SU-DHL-6 (cell line): ENCODE results near the gene CHSY3.

Source experiments
- H2AFZ ChIP-seq: fragments of 200-600 bp; sonication (generic); 2 replicates; pipeline ENCODE4 v1.6.1; 2014; ENCODE audit warnings: low read depth, mild to moderate bottlenecking, moderate library complexity, mixed read lengths, antibody characterized with exemption, low read length; ENCODE audit not compliant: severe bottlenecking
- H3F3A ChIP-seq: fragments of 200-600 bp; shearing (Covaris generic); 2 replicates; pipeline ENCODE4 v1.6.0; 2016; ENCODE audit warnings: antibody characterized with exemption, mild to moderate bottlenecking; ENCODE audit not compliant: insufficient read depth
- H3K27ac ChIP-seq: fragments of 200-600 bp; sonication (generic); 2 replicates; pipeline ENCODE4 v1.5.1; 2016; ENCODE audit warnings: low read depth, mild to moderate bottlenecking, low read length, moderate library complexity, mixed read lengths
- H3K27me3 ChIP-seq: fragments of 200-600 bp; sonication (generic), shearing (Covaris generic); 2 replicates; pipeline ENCODE4 v1.6.0; 2014; ENCODE audit warnings: mild to moderate bottlenecking, low read length
- H3K36me3 ChIP-seq: fragments of 200-600 bp; sonication (generic); 2 replicates; pipeline ENCODE4 v1.6.1; 2014; ENCODE audit warnings: mild to moderate bottlenecking, low read length, mixed read lengths
- H3K4me2 ChIP-seq: fragments of 300-600, 200-600 bp; shearing (Covaris generic), sonication (generic); 2 replicates; pipeline ENCODE4 v1.6.0; 2014; ENCODE audit warnings: low read length, low read depth, mild to moderate bottlenecking; ENCODE audit not compliant: poor library complexity, severe bottlenecking
- H3K4me3 ChIP-seq: fragments of 200-600 bp; sonication (generic); 2 replicates; pipeline ENCODE4 v1.5.1; 2014; ENCODE audit warnings: antibody characterized with exemption, low read length, mild to moderate bottlenecking, mixed read lengths; ENCODE audit not compliant: insufficient read depth, poor library complexity, severe bottlenecking
- H3K79me2 ChIP-seq: fragments of 200-600 bp; sonication (generic); 2 replicates; pipeline ENCODE4 v1.6.1; 2014; ENCODE audit warnings: mild to moderate bottlenecking, low read length, moderate library complexity; ENCODE audit not compliant: insufficient read depth
- H3K9ac ChIP-seq: fragments of 200-600 bp; sonication (generic); 2 replicates; pipeline ENCODE4 v1.7.0; 2014; ENCODE audit warnings: mild to moderate bottlenecking, low read length
- H3K9me2 ChIP-seq: fragments of 200-600 bp; sonication (generic); replicated peaks from 2 replicates; pipeline ENCODE4 v1.6.1; 2014; ENCODE audit warnings: low read length; ENCODE audit not compliant: insufficient read depth
- H3K9me3 ChIP-seq: fragments of 200-600 bp; sonication (generic); 2 replicates; pipeline ENCODE4 v1.6.1; 2014; ENCODE audit warnings: low read length, mixed read lengths; ENCODE audit not compliant: insufficient read depth
- H4K20me1 ChIP-seq: fragments of 200-600 bp; sonication (generic); 2 replicates; pipeline ENCODE4 v1.6.1; 2014; ENCODE audit warnings: low read depth, mild to moderate bottlenecking, antibody characterized with exemption, low read length, moderate library complexity, mixed read lengths
- CTCF ChIP-seq: fragments of 200-600 bp; sonication (generic); IDR thresholded peaks from one replicate; pipeline ENCODE4 v1.5.1; 2017; ENCODE audit warnings: antibody characterized with exemption, mild to moderate bottlenecking, low read length, moderate library complexity; ENCODE audit not compliant: insufficient read depth, poor library complexity, severe bottlenecking
- EZH2phosphoT487 ChIP-seq: fragments of 200-600 bp; sonication (generic), shearing (Covaris generic); conservative IDR thresholded peaks from 2 replicates; pipeline ENCODE4 v1.6.1; 2018; ENCODE audit warnings: mild to moderate bottlenecking, antibody characterized with exemption, low read length, moderate library complexity, mixed read lengths

The CHSY3 gene

GRCh38 chr5:129972465-129973141 is 68.3 kb downstream of the CHSY3 start:
- H3K4me2 ChIP-seq = no peak overlapping the region
- no peaks in the 10 kb centered on the region for H3K27me3 ChIP-seq
- H2AFZ ChIP-seq = no peak overlapping the region

GRCh38 chr5:129973716-129974426 is 69.6 kb downstream of the CHSY3 start:
- H3K9ac ChIP-seq = no peak overlapping the region
- no peaks in the 10 kb centered on the region for H4K20me1 ChIP-seq
- H3K4me3 ChIP-seq = no peak overlapping the region
- H3K9me3 ChIP-seq = no peaks in the 10 kb centered on the region
- H3K4me2 ChIP-seq = no peak overlapping the region
- H3K27me3 ChIP-seq = no peaks in the 10 kb centered on the region
- no peaks in the 10 kb centered on the region for H3K36me3 ChIP-seq
- H3F3A ChIP-seq = no peaks in the 10 kb centered on the region
- no peaks in the 10 kb centered on the region for H3K79me2 ChIP-seq
- TF ChIP-seq EZH2phosphoT487 (no peak), CTCF (no peak)
- H2AFZ ChIP-seq = no peak overlapping the region
- H3K9me2 ChIP-seq = no peaks in the 10 kb centered on the region
- no peak overlapping the region for H3K27ac ChIP-seq

More at GRCh38 chr5:129972465-129973141, 68.3 kb downstream of the CHSY3 start:
- H3K27ac ChIP-seq = no peak overlapping the region
- TF ChIP-seq CTCF (no peak), EZH2phosphoT487 (no peak)
- no peak overlapping the region for H3K9ac ChIP-seq
- no peaks in the 10 kb centered on the region for H3F3A ChIP-seq
- H3K9me3 ChIP-seq = no peaks in the 10 kb centered on the region
- no peaks in the 10 kb centered on the region for H3K9me2 ChIP-seq
- H3K36me3 ChIP-seq = no peaks in the 10 kb centered on the region
- H3K4me3 ChIP-seq = no peak overlapping the region
- H4K20me1 ChIP-seq = no peaks in the 10 kb centered on the region
- H3K79me2 ChIP-seq = no peaks in the 10 kb centered on the region

GRCh38 chr5:129977810-129978209 is 73.5 kb downstream of the CHSY3 start:
- no peak overlapping the region for H2AFZ ChIP-seq
- no peak overlapping the region for H3K4me2 ChIP-seq
- no peak overlapping the region for H3K9ac ChIP-seq
- H3K9me2 ChIP-seq = no peaks in the 10 kb centered on the region
- H3K4me3 ChIP-seq = no peak overlapping the region
- no peak overlapping the region for H3K27ac ChIP-seq
- TF ChIP-seq EZH2phosphoT487 = no peak
- no peak for TF ChIP-seq CTCF
- no peaks in the 10 kb centered on the region for H4K20me1 ChIP-seq
- no peaks in the 10 kb centered on the region for H3K36me3 ChIP-seq
- H3K27me3 ChIP-seq = no peaks in the 10 kb centered on the region
- H3K79me2 ChIP-seq = no peaks in the 10 kb centered on the region
- H3K9me3 ChIP-seq = no peaks in the 10 kb centered on the region
- H3F3A ChIP-seq = no peaks in the 10 kb centered on the region
